Coronary artery (tissue), 2 donors: ENCODE results near the gene SYNJ2.
A peak's percentile ranks its signal among the peaks of the same experiment; 100 is the strongest.

ENCODE experiments used
- DNase-seq: peaks from one replicate; pipeline ENCODE4 v3.0.0-alpha.2; 2017; ENCODE audit warnings: low spot score
- H3K27ac ChIP-seq, 2 donors: fragments of 200-600 bp; sonication (generic); one replicate each; pipeline ENCODE4 v1.5.1; 2016 to 2019
- H3K4me3 ChIP-seq: fragments of 200-600 bp; sonication (generic); 2 replicates; pipeline ENCODE4 v1.5.1; 2016; ENCODE audit warnings: mild to moderate bottlenecking, moderate library complexity
- CTCF ChIP-seq: fragments of 200-600 bp; sonication (generic); IDR thresholded peaks from one replicate; pipeline ENCODE4 v1.5.1; 2019; ENCODE audit warnings: antibody characterized with exemption

The SYNJ2 gene

GRCh38 chr6:158031381-158032353 lies 50.0 kb downstream of the SYNJ2 start:
- H3K27ac ChIP-seq = peak overlapping the region; percentile 57 to 83
- TF ChIP-seq CTCF = no peak
- no peak overlapping the region for H3K4me3 ChIP-seq
- DNase-seq = peak; percentile 80

DNA sequence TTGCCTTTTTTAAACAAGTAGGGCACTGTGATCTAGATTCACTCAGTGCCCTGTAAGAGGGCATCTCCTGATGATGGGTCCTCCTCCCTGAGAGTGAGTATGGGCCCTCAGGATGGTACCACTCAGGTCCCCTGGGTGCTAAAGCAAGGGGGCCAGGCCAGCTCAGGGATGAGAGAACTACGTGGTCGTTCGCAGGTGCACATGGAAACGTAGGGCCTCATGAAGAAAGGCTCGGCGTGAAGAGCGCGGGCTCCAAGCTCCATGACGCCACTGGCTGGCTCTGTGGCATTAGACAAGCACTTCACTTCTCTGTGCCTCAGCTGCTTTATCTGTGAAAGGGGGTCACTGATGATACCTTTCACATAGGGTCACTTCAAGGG lies 50.7 kb downstream of the SYNJ2 start:
- DNase-seq = no peak
- peak overlapping the region; percentile 57 to 83 for H3K27ac ChIP-seq

GRCh38 chr6:158033077-158033750 lies 51.6 kb downstream of the SYNJ2 start:
- DNase-seq = peak; percentile 64
- TF ChIP-seq CTCF = no peak
- no peak overlapping the region for H3K4me3 ChIP-seq
- H3K27ac ChIP-seq = peak overlapping the region in 1 of 2 donors; percentile 46

More for the DNA sequence above, 50.7 kb downstream of the SYNJ2 start:
- no peak overlapping the region for H3K4me3 ChIP-seq
- TF ChIP-seq CTCF = no peak

DNA sequence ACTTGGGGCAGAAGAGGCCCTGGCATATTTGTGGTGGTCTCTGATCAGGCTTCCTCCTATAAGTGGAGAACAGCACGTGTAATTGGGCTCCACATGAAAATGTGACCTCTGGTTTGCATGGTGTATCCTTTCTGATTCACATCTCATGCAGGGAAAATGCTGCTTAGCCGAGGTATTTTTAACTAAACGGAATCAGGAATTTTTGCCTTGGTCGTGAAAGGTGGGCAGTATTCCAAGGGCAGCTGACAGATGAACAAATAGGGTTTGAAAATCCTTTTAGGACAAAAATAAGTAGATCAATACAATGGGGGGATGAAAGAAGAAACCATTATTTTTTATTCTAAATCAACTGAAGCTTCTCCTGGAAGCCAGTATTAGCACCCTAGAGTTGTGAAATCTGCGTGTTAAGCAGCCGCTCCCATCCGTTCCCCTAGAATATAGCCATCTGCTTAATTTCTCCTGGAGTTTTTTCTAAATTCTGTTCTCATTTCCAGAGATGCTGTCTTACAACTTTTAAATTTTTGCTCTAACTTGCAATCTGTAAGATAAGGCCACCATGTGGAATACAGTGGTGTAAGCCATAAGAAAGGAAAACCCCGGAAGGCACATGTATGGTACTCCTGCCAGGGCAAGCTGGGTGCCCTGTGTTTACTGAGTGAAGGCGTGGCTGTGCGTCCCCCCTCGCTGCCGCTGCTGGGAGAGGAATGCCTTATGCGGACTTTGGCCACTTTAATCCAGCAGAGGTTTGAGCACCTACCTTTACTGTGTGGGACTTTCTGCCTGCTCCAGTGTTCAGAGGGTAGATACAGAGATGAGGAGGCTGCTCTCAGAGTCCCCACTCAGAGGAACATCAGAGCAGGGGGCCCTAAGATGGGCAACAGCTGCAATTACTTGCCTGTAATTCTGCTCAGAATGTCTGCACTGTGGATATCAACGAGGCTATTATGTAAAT lies 52.4 kb downstream of the SYNJ2 start:
- TF ChIP-seq CTCF = no peak
- H3K4me3 ChIP-seq = no peak overlapping the region
- no peak for DNase-seq
- H3K27ac ChIP-seq = peak overlapping the region in 1 of 2 donors; percentile 47

DNA sequence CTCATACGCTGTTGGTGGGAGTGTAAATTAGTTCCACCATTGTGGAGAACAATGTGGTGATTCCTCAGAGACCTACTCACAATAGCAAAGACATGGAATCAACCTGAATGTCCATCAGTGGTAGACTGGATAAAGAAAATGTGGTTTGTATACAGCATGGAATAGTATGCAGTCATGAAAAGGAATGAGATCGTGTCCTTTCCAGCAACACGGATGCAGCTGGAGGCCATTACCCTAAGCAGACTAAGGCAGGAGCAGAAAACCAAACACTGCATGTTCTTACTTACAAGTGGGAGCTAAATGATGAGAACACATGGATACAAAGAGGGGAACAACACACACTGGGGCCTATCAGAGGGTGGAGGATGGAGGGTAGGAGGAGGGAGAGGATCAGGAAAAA lies 54.6 kb downstream of the SYNJ2 start:
- no peak for DNase-seq
- TF ChIP-seq CTCF = no peak
- Histone ChIP-seq H3K4me3 (no peak overlapping the region), H3K27ac (no peak overlapping the region)

GRCh38 chr6:158037021-158037420 lies 55.4 kb downstream of the SYNJ2 start:
- no peak for TF ChIP-seq CTCF
- Histone ChIP-seq H3K4me3 (no peak overlapping the region), H3K27ac (no peak overlapping the region)
- DNase-seq = no peak
